ENCODE measurements around the gene LNP1. TPM values are rescaled to one million over a fixed set of nuclear protein-coding genes. Genes with fewer than 3 reads are reported as not detected.

LNP1 gene
- total RNA-seq, 2 experiments from 2014 or later: 0.47 to 0.70 TPM

DNA sequence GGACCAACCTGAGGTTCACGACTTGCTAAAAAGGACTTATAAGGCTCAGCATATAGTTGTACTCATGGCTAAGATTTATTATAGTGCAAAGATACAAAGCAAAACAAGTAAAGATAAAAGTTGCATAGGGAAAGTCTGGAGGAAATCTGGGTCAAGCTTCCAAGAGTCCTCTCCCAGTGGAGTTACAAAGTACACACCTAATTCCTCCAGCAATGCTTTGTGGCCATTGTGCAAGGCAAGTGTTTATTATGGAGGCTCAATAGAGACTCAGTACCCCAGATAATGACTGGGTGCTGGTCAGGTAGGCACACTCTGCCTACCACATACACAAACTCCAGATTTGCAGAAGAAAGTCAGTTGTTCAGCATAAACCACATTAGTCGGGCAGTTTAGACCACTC, 22.9 kb downstream of the LNP1 start:
- Histone ChIP-seq H3K4me3 (ENCODE audit: low read length) (no peak overlapping the region), H3K9me3 (ENCODE audit: control insufficient read depth in 1 of 2, insufficient read depth in 1 of 2, low read length in 2 of 2) (no peaks in the 10 kb centered on the region), H3K27ac (ENCODE audit: low read depth in 1 of 2, low read length in 2 of 2) (no peak overlapping the region), H3K36me3 (ENCODE audit: insufficient read depth, low read length) (no peaks in the 10 kb centered on the region), H3K4me1 (ENCODE audit: insufficient read depth, low read length) (no peaks in the 10 kb centered on the region), H3K27me3 (ENCODE audit: control insufficient read depth in 1 of 2, insufficient read depth in 2 of 2, low read length in 2 of 2) (no peaks in the 10 kb centered on the region)
- ChIA-PET POLR2A (no interaction called here), CTCF (no interaction called here)
- Mint-ChIP-seq H3K36me3 (ENCODE audit: low read depth) (no peaks in the 10 kb centered on the region), H3K4me1 (ENCODE audit: low read depth) (no peaks in the 10 kb centered on the region), H3K9me3 (no peaks in the 10 kb centered on the region), H3K27ac (no peak overlapping the region), H3K27me3 (peaks cover 33% of the 10 kb centered on the region), H3K4me3 (no peak overlapping the region)
- ATAC-seq (ENCODE audit: poor library complexity) (no peak), DNase-seq (no peak)
- TF ChIP-seq, protein P1, sequence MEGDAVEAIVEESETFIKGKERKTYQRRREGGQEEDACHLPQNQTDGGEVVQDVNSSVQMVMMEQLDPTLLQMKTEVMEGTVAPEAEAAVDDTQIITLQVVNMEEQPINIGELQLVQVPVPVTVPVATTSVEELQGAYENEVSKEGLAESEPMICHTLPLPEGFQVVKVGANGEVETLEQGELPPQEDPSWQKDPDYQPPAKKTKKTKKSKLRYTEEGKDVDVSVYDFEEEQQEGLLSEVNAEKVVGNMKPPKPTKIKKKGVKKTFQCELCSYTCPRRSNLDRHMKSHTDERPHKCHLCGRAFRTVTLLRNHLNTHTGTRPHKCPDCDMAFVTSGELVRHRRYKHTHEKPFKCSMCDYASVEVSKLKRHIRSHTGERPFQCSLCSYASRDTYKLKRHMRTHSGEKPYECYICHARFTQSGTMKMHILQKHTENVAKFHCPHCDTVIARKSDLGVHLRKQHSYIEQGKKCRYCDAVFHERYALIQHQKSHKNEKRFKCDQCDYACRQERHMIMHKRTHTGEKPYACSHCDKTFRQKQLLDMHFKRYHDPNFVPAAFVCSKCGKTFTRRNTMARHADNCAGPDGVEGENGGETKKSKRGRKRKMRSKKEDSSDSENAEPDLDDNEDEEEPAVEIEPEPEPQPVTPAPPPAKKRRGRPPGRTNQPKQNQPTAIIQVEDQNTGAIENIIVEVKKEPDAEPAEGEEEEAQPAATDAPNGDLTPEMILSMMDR (IDR thresholded peaks at IDR 0.05): no peak
- intact Hi-C loops (cut with DNase I, micrococcal nuclease): no loop called here

DNA sequence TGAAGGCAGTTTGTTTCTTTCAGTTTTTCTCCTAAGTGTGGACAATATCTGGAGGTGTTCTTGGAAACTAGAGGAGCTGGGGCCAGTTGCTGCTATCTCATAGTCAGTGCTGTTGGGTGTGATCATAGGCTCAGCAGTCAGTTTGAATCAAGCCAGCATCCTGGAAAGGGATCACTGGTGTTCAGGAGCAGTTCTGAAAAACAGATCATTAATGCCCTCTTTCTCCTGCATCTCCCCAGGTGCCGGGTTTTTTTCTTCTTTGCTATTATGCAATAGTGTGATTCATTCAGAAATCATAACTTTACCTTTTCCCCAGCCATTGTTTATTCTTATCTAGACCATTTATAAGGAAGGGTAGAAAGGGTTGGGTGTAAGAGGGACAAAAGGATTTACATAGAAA, 24.0 kb downstream of the LNP1 start:
- Mint-ChIP-seq H3K4me3 (no peak overlapping the region), H3K9me3 (no peaks in the 10 kb centered on the region), H3K4me1 (ENCODE audit: low read depth) (no peaks in the 10 kb centered on the region), H3K36me3 (ENCODE audit: low read depth) (no peaks in the 10 kb centered on the region), H3K27ac (no peak overlapping the region), H3K27me3 (peaks cover 38% of the 10 kb centered on the region)
- CTCF ChIA-PET: no interaction called here
- intact Hi-C loops (cut with DNase I, micrococcal nuclease): no loop called here
- H3K36me3 ChIP-seq (ENCODE audit: insufficient read depth, low read length): no peaks in the 10 kb centered on the region
- POLR2A ChIA-PET: no interaction called here
- ATAC-seq (ENCODE audit: poor library complexity): no peak
- TF ChIP-seq, protein P1 (IDR thresholded peaks at IDR 0.05): no peak
- no peak for DNase-seq
- no peak overlapping the region for H3K4me3 ChIP-seq (ENCODE audit: low read length)
- H3K27me3 ChIP-seq (ENCODE audit: control insufficient read depth in 1 of 2, insufficient read depth in 2 of 2, low read length in 2 of 2): no peaks in the 10 kb centered on the region
- no peaks in the 10 kb centered on the region for H3K4me1 ChIP-seq (ENCODE audit: insufficient read depth, low read length)
- no peak overlapping the region for H3K27ac ChIP-seq (ENCODE audit: low read depth in 1 of 2, low read length in 2 of 2)
- H3K9me3 ChIP-seq (ENCODE audit: control insufficient read depth in 1 of 2, insufficient read depth in 1 of 2, low read length in 2 of 2): no peaks in the 10 kb centered on the region

DNA sequence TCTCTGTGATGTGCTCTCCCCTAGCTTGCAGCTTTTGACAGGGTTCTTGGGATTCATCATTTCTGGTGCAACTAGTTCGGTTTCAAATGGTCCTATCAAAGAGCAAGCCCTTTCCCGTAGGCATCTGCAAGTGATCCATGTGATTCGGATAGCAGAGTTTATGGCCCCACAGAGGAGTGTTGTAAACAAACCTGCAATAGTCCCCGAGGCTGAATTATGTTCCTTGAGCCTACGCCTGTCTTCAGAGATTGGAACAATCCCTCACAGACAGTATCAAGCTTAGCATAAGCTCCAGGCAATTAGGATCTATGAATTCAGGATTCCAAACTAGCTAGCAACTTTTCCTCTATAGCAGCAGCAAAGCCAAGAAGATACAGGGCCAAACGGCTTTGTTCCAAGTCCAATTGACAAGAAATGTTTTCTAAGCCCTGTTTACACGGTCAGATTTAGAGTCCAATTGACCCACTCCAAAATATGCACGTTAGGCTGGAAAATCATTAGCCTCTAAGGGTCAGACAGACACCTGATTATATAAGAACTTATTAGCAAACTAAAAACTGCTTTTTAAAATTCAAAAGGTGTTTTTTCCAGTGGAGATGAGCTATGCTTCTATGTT, 24.8 kb downstream of the LNP1 start:
- no peak for DNase-seq
- Mint-ChIP-seq H3K36me3 (ENCODE audit: low read depth) (no peaks in the 10 kb centered on the region), H3K27ac (no peak overlapping the region), H3K4me3 (no peak overlapping the region), H3K27me3 (peaks cover 38% of the 10 kb centered on the region), H3K4me1 (ENCODE audit: low read depth) (no peaks in the 10 kb centered on the region), H3K9me3 (no peaks in the 10 kb centered on the region)
- Histone ChIP-seq H3K9me3 (ENCODE audit: control insufficient read depth in 1 of 2, insufficient read depth in 1 of 2, low read length in 2 of 2) (no peaks in the 10 kb centered on the region), H3K27me3 (ENCODE audit: control insufficient read depth in 1 of 2, insufficient read depth in 2 of 2, low read length in 2 of 2) (no peaks in the 10 kb centered on the region), H3K4me1 (ENCODE audit: insufficient read depth, low read length) (no peaks in the 10 kb centered on the region), H3K27ac (ENCODE audit: low read depth in 1 of 2, low read length in 2 of 2) (no peak overlapping the region), H3K4me3 (ENCODE audit: low read length) (no peak overlapping the region), H3K36me3 (ENCODE audit: insufficient read depth, low read length) (no peaks in the 10 kb centered on the region)
- TF ChIP-seq, protein P1 (IDR thresholded peaks at IDR 0.05): no peak
- ChIA-PET POLR2A (no interaction called here), CTCF (no interaction called here)
- ATAC-seq (ENCODE audit: poor library complexity): no peak
- intact Hi-C loops (cut with DNase I, micrococcal nuclease): no loop called here

Data from CD4-positive, alpha-beta T cell (primary cell).